Glomerular visceral epithelial cell (primary cell): Measurements from ENCODE around the gene PGGT1B.
"Not testable (repeated sequence)": the region's sequence is repeated elsewhere in the genome, so short reads cannot be mapped to it uniquely, and the experiment has no call there.

Source experiments
- DNase-seq: peaks from one replicate; pipeline ENCODE4 v3.0.0-alpha.2; 2016; ENCODE audit errors: extremely low spot score

The PGGT1B gene

DNA sequence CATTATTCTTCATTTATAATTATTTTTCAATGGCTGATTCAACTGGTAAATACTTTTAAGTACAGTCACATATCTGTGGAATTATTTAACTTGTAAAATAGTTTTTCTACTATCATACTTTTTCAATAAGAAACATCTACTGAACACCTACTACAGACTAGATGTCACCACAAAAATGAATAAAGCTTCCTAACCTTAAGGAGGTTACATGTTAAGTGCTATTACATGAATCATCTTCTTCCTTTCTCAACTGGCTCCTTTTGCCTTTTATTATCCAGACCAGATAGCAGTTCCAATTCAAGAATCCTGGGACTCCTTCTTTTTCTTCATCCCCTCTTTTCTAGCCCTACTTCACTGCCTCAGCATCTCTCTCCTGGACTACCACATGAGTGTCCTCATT lies 4.7 kb downstream of the PGGT1B start:
- no peak for DNase-seq

DNA sequence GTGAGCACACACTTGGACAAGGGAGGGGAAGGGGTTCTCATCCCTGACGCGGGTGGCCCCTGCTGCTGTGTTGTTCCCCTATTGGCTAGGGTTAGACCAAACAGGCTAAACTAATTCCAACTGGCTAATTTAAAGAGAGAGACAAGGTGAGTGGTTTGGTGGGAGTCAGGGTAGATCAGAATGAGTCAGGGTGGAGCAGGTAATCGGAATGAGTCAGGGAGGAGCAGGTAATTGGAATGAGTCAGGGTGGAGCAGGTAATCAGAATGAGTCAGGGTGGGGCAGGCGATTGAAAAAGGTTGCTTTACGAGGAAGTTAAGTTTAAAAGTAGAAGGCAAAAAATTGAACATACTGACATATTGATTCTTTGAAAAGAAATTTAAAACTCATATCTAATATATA lies 13.3 kb downstream of the PGGT1B start:
- not testable (repeated sequence) for DNase-seq

DNA sequence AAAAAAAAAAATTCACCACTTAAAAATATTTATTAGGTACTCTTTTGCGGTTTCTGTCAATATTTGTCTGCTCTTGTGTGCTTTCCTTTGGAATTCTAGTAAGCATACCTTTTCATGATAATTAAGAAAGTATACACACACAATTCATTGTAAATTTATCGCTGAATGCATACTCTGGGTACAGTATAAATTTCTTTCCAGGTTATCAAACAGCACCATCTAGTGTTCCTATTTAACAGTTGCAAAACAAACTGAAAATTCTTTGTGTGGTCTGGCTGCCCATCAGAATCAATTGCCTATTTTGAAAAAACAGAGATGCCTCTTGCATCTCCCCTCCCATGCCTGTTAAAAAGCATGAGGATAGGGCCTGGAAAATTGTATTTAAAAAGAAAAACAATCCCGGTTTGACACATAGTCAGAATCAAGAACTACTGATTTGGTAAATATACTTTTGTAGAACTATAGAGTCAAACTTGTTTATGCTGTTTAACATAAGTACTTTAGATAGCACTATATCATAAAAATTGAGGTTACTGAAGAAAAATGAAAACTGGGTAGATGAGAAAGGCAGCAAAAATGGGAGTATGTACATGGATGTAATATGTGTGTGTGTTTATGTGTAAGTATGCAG lies 16.2 kb downstream of the PGGT1B start:
- DNase-seq: peak; percentile 45

GRCh38 chr5:115243412-115243811 lies 19.3 kb downstream of the PGGT1B start:
- DNase-seq: peak; percentile 15

DNA sequence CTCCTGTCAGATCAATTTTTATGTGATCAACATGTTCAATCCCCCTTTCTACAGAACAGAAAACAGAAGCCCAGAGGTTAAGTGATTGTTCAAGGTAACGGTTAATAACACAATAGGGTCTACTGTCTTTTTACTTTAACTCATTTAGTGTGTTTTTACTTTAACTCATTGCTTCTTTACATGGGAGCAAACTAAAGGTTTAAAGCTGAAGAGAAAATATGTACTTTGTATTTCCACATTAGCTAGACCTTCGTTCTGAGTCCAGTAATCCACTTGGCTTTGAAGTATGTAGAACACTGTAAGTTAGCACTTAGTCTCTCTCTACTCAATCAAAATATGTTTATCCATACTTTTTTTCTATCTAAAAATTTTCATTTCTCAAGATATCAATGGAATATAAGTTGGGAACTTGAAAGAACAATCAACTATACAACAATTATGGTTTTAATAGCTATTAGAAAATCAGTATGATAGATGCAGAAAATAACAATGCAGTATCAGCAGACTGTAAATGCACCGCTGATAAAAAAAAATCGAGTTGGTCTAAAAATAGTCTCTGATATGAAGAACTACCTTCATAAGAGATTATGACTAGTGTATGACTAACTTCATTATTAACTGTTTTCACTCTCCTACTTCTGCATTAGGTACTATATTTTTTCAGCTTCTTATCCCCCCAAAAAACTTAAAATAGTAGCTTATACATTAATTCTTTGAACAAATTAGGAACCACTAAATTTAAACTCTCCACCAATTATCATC lies 20.6 kb downstream of the PGGT1B start:
- DNase-seq: no peak

- no peak for DNase-seq
Measured at GRCh38 chr5:115237066-115237465, 25.6 kb downstream of the PGGT1B start.

- DNase-seq: no peak
Measured at GRCh38 chr5:115236599-115236998, 26.1 kb downstream of the PGGT1B start.

GRCh38 chr5:115231598-115231997 lies 31.1 kb downstream of the PGGT1B start:
- no peak for DNase-seq

DNA sequence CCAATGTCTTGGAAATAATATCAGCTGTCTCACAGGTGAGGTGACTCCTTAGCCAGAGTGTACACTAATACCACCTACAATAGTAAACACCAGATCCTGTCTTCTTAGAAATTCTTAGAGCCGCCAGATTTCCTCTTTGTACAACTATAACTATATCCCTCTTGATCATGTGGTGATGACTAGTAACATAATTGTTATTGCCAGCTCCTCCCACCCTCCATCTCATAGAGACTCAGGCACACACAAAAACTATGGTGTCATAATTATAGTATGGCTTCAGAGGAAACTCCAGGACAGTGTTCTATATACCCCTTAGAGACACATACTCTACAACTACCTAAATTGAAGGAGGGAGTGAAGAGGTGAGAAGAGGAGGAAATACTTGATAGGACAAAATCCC lies 33.1 kb downstream of the PGGT1B start:
- DNase-seq: no peak

GRCh38 chr5:115227281-115227680 lies 35.4 kb downstream of the PGGT1B start:
- no peak for DNase-seq

DNA sequence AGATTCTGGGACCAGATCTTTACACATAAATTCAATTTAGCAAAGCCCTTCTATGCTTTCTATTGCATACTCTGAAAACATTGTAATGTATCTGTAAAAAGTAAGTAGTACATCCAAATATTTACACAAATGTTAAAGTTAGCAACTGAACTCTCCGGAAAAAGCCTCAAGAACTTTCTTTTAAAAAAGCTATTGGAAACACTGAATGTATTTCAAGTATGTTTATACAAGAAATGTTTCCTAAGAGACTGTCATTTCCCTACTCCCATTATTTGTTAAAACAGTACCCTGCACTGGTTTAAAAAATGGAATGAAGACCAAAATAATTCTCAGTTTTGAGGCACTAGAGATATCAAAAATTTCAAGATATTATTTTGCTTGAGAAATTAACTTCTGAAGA lies 48.1 kb downstream of the PGGT1B start:
- no peak for DNase-seq

- no peak for DNase-seq
Measured at GRCh38 chr5:115209279-115209678, 53.4 kb downstream of the PGGT1B start.

- DNase-seq: no peak
Measured at GRCh38 chr5:115202952-115203351, 59.7 kb downstream of the PGGT1B start.

DNA sequence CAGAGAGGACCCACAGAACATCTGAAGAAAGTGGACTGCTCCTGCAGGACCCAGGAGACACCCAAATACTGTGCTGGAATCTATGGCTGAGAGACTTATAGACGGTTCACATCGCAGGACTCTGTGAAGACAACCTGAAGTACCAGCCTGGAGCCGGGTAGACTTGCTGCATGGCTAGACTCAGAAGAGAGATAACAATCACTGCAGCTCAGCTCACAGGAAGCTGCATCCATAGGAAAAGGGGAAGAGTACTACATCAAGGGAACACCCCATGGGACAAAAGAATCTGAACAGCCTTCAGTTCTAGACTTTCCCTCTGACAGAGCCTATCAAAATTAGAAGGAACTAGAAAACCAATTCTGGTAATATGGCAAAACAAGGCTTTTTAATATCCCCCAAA lies 66.5 kb downstream of the PGGT1B start:
- no peak for DNase-seq

- no peak for DNase-seq
Measured at GRCh38 chr5:115194676-115195075, 68.0 kb downstream of the PGGT1B start.

- DNase-seq: no peak
Measured at GRCh38 chr5:115193295-115193694, 69.4 kb downstream of the PGGT1B start.

GRCh38 chr5:115192098-115192497 lies 70.6 kb downstream of the PGGT1B start:
- DNase-seq: no peak

- no peak for DNase-seq
Measured at GRCh38 chr5:115191474-115192031, 71.1 kb downstream of the PGGT1B start.

- no peak for DNase-seq
Measured at GRCh38 chr5:115190388-115190787, 72.3 kb downstream of the PGGT1B start.

DNA sequence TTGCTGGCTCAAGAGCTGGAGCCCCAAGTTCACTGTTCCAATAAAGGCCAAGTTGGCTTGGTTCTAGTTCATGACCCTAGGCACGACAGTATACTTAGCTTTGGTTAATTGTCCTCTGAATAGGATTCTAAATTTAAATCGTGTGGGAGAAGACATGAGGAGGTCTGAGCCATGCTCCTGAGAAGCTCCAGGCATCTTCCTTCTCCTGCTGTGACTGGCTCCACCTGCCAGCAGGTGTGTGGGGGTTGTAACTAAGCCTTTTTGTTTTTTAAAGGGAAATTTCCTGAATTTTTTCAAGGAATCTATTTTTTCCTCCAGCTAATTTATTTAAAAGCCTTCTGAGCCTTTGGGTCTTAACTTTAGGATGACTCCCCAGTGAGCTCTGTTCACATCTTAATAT lies 72.8 kb downstream of the PGGT1B start:
- DNase-seq: no peak

GRCh38 chr5:115186794-115187193 lies 75.9 kb downstream of the PGGT1B start:
- no peak for DNase-seq

GRCh38 chr5:115184770-115185169 lies 77.9 kb downstream of the PGGT1B start:
- no peak for DNase-seq

- no peak for DNase-seq
Measured at GRCh38 chr5:115181757-115182156, 80.9 kb downstream of the PGGT1B start.
